Left forelimb (tissue), 1 donor: ENCODE measurements around the gene SAXO1.
"Not testable (repeated sequence)": the region's sequence is repeated elsewhere in the genome, so short reads cannot be mapped to it uniquely, and the experiment has no call there.

Experiments used
- DNase-seq: peaks from one replicate; pipeline ENCODE4 v3.0.0-alpha.2; 2018; ENCODE audit warnings: low spot score

The SAXO1 gene

DNA sequence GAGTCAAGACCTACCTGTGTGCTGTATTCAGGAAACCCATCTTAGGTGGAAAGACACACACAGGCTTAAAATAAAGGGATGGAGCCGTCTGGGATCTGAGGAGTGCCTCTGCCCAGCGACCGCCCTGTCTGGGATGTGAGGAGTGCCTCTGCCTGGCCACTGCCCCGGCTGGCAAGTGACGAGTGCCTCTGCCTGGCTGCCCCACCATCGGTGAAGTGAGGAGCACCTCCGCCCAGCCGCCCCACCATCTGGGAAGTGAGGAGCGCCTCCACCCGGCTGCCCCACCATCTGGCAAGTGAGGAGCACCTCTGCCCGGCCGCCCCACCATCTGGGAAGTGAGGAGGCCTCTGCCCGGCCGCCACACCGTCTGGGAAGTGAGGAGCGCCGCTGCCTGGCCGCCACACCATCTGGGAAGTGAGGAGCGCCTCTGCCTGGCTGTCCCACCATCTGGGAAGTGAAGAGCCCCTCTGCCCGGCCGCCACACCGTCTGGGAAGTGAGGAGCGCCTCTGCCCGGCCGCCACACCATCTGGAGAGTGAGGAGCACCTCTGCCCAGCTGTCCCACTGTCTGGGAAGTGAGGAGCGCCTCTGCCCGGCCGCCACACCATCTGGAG lies 33.7 kb downstream of the SAXO1 start:
- no peak for DNase-seq

DNA sequence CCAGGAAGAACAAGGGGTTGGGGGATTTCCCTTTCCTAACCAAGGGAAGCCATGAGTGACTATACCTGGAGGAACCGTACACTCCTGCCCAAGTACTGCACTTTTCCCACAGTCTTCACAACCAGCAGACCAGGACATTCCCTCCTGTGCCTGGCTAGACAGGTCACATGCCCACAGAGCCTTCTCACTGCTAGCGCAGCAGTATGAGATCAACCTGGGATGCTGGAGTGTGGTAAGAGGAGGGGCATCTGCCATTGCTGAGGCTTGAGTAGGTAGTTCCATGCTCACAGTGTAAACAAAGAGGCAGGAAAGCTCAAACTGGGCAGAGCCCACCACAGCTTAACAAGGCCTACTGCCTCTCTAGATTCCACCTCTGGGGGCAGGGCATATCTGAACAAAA lies 35.9 kb downstream of the SAXO1 start:
- DNase-seq = no peak

DNA sequence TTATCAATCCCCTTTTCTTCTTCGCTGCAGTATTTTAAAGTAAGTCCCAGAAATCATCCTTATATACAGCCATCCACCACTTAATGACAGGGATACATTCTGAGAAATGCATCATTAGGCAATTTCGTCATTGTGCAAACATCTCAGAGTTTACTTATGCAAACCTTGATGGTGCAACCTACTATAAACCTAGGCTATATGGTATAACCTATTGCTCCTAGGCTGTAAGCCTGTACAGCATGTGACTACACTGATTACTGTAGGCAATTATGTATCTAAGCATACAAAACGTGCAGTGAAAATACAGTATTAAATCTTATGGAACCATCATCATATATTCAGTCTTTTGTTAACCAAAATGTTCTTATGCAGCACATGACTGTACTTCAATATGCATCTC lies 36.8 kb downstream of the SAXO1 start:
- DNase-seq = no peak

DNA sequence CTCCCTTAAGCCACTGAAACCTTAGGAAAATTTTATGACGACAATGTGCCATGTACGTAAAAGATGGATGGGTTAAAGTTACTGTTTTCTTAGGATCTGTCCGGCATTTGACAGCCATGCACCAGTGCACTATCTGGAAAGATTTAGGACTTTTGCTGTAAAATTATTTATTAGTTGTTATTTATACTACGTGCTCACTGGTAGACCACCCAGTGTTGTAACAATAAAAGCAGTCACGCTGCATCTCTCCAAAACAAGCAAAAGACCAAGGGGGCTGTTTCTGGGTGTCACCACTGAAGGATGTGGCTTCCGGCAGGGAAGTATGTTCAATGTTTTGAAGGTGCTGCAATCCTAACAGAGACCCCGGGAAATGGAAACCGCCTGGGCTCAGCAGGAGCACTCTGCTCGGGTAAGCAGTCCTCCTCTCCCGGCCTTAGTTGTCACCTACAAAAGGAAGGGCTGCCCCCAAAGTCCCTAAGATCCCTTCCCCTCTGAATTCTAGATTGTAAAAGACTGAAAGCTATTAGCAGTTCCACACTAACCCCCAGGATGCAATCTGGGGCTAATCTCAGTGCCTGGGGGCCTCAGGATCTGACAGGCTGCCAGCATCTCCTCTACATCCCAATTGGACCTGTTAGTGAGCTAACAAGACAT lies 38.6 kb downstream of the SAXO1 start:
- no peak for DNase-seq

DNA sequence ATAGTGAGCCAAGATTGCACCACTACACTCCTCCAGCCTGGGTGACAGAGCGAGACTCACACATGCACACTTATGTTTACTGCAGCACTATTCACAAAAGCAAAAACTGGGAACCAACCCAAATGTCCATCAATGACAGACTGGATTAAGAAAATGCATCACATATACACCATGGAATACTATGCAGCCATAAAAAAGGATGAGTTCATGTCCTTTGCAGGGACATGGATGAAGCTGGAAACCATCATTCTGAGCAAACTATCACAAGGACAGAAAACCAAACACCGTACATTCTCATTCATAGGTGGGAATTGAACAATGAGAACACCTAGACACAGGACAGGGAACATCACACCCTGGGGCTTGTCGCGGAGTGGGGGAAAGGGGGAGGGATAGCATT lies 41.8 kb downstream of the SAXO1 start:
- not testable (repeated sequence) for DNase-seq

DNA sequence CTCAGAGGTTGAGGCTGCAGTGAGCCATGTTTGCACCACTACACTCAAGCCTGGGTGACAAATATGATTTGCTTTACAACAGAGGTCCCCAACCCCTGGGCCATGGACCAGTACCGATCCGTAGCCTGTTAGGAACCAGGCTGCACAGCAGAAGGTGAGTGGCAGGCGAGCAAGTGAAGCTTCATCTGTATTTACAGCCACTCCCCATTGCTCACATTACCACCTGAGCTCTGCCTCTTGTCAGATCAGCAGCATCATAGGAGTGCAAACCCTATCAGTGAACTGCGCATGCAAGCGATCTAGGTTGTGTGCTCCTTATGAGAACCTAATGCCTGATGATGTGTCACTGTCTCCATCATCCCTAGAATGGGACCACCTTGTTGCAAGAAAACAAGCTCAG lies 42.5 kb downstream of the SAXO1 start:
- no peak for DNase-seq

DNA sequence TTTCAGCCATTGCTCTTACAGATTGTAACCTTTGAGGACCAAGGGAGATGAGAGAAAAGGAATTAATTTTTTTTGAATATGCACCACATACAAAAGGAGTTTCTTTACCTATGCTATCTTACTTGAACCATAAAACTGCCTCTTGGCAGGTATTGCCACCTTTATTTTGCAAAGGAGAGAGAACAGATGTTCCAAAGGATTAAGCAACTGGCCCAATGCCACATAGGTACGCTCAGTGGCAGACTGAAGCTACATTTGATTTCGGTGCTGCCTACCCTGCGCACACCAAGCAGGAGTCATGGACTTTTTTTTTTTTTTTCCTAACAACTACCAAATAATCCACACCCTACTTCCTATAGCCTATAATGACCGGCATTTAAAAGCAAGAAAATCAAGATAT lies 43.1 kb downstream of the SAXO1 start:
- no peak for DNase-seq

DNA sequence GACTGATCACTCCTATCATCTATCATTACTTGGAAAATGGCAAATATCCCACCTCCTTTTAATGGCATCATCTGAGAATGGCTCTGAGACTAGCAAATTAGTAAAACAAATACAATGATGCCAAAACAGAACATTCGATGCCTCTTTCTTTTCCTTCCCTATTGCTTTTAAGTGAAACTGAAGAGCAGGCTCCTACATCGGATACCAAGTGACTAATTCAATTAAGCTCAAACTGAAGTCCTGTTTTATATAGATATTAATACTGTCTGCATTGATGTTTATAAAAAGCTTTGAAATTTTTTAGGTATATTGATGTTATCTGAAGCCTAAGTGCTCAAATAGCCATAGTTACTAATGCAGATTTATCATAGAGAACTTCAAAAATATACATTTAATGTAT lies 43.9 kb downstream of the SAXO1 start:
- DNase-seq = no peak

DNA sequence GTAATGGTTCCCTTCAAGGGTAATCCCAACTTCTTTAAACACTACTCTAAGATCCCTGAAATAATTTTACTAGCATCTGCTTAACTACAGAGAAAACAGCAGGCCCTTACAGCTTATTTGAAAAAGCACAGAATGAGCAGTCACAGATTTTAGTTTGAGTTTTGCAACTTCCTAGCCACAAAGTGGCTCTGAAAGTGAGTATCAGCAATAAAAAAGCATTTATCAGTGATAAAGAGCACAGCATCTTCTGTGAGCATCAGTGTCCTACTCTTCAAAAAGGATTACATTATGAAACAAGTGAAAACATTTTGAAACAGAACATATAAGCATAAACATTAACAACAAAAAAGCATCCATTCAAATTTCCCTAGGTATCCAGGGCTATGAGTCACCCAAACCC lies 45.0 kb downstream of the SAXO1 start:
- no peak for DNase-seq

DNA sequence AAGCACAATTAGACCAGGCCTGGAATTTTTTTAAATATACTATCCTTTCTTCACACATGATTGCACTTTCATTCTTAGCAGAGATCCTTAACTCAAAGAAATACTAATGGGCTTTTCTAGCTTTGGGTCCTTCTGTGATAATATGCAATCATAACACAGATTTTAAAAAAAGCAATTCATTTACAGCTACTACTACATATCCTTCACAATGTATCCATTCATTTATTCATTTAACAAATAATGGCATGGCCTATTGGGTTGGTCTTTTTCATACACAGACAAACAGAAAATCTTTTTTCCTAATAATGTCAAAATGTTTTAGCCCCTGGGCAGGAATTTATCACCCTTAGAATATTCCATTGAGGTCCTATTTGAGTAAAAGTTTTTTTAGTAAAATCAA lies 47.0 kb downstream of the SAXO1 start:
- no peak for DNase-seq

DNA sequence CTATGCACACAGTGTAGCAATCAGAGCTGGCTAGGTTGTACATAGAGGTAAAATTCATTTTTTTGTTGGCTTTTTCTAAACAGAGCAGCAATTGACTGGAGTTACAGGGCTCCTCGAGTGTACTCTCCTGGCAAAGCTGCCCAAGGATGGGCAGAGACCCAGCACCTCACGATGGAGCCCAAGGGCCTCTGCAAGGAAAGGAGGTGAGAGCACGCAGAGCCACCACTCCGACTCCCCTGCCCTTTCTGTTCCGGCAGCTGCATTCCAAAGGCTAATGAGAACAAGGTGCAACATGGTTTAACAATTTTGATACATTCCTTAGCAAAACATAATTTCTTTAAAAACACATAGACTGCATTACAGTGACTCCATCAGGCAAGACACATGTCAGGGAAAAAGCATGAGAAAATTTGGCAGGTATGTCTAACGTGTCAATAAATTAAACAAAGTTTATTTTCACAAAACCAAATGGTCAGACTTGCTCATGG lies 47.5 kb downstream of the SAXO1 start:
- DNase-seq = no peak

DNA sequence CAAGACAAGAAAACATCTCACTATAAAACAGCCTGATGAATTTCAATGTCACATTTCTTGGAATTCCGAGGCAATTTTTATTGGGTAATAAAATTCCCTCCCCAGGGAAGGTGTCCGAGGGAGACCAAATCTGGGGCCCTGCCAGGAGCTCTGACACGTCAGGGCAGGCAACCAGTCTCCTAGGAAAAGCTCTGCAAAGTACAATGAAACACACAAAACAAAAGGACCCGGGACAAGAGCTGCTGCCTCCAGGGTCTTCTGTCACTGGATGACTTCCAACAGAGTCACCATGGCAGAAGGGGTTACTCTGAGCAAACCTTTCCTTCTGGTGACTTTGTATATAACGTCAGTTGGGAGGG lies 50.8 kb downstream of the SAXO1 start:
- no peak for DNase-seq

DNA sequence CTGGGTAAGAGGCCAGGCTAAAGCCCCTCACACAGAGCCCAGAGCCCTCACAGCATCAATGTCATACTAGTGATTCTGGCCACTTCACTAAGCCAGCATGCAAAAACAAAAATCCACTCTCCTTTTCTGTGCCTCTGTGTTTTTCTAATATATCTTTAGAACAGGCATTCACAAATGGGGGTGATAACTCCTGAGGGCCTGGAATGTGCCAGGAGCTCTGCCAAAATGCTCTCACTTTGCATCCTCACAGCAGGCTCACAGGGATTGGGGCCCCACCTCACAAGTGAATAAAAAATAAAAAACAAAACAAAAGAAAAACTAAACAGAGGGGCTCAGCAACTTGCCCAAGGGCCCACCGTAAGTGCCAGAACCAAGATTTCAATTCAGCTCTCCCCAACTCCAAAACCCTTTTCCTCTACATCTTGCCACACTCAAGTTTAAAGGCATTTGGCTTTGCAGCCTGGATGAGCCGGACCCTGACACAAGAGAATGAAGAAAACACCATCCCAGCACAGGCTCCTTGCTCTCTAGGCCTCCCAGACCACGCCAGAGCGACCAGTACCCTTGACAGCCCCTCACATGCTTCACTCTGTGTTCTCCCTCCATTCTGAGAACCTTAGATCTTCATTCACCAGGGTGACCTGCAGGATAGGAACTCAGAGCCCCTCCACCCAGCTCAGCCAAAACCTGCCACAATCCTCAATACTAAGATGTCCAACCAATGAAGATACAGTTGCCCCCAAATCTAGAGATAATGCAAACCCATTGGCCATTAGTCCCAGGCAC lies 51.3 kb downstream of the SAXO1 start:
- DNase-seq = no peak

DNA sequence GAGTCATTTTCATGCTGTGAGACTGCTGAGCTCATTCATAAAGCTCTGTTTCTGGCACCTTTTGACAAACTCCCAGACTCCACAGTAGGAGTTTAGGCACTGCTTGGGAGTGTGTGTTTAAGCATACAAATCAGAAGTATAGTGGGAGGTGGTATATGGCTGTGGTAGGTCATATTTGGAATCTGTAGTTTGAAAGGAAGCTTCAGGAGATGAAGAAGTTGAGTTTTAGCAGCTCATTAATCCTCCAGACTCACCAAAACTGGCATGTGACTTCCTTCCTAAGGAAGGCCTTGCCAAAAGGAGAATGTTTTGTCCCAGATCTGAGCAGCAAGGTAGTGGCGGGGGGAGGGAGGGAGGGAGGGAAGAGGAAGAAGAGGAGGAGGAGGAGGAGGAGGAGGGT lies 52.8 kb downstream of the SAXO1 start:
- DNase-seq = no peak

DNA sequence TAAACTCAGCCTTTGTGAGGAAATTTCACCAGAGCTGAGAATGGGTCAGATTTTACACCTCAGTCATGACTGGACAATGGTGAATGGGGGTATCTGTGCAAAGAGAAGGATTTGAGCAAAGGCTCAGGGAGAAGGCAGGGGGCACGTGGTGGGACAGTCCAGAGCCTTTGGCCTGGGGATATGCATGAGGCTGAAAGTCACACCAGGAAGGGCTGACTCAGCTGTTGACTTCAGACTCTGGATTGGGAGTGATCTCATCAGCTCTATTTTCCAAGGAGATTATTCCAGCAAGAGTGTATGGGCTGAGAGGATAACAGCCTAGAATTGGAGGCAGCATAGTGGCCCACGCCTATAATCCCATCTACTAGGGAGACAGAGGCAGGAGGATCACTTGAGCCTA lies 53.6 kb downstream of the SAXO1 start:
- DNase-seq = no peak

DNA sequence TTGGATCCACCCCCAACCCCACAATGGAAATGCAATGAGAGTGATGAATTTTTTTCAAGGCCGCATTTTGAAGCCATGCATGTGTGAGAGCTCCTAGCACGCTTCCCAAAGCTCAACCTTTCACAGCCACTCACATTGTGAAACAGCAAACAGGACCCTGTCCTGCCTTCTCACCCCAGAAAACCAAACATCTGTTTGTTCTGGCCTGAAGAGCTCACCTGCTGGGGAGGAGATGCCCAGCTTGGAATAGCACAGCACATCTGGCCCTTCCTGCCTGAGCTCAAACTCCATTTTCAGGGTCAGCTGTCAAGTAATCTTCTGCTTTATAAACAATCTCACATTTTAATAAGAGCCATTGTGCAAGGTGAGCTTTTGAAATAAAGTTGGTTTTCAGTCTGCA lies 54.8 kb downstream of the SAXO1 start:
- no peak for DNase-seq

DNA sequence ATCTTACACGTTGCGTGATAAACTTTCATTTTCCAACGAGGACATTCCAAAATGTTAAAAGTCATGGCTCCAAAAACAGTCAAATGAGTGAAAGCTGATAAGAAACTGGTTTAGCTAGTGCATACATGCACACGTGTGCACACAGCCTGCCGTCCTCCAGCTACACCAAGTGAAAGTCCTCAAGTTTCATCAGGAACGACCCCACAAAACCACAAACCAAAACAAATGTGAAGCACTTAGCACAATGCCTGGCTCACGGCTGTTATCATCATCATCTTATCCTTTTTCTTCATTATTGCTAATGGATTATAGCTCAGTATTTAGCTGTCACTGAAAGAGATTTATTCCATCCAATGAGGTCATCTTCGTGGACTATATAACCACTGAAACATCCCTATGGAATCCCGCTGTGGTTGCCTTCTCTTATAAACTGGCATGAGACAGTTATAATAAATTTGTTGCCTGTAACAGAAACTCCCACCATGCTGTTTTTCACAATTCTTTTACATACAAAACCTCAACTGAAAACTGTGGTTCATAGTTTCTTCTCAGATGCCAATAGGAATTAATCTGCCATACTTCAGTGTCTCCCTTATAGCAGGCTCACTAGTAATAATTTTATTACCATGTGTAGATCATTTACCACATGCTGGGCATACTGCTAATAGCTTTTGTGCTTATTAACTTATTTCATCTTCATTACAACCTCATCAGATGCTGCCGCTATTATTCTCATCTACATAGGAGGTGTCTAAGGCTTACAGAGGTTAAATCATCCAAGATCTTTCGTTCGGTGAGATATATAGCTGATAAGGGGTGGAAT lies 56.1 kb downstream of the SAXO1 start:
- no peak for DNase-seq

DNA sequence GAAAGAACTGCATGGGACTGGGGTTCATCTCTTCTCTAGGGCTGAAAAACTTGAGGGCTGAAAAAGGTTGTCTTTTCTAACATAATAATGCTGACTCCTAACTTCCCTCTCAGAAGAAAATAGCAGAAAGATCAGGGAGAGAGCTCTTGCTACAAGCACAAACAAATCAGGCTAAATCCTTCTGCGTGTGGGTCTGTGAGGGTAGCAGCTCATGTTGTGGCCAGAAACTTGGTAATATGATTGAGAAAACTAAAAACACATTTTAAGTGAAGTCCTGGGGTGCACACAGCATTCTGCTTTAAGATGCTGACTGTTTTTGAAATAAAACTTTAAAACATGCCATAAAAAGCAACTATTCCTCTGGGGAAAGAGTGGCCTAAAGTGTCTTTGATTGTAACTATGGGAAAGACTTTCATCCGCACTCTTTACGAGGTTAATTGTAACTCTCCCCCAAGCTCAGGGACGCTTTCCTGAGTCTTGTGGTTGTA lies 56.7 kb downstream of the SAXO1 start:
- no peak for DNase-seq

DNA sequence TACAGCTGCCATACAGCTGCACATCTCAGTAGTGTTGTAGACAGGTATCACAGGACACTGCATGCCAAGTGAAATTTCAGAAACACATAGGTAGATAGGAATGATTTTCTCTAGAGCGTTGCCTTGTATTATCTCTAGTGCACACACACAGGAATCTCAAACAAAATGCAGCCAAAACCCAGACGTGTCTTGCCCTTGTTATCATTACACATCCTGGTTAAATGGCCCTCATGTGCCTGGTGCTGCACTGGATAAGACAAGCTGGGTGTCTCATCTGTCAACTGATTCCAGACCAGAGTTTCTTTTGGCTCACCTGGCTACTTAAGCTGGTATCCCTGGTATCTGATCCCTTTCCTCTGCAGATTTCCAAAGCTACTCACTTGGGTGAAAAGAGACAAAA lies 59.7 kb downstream of the SAXO1 start:
- no peak for DNase-seq

DNA sequence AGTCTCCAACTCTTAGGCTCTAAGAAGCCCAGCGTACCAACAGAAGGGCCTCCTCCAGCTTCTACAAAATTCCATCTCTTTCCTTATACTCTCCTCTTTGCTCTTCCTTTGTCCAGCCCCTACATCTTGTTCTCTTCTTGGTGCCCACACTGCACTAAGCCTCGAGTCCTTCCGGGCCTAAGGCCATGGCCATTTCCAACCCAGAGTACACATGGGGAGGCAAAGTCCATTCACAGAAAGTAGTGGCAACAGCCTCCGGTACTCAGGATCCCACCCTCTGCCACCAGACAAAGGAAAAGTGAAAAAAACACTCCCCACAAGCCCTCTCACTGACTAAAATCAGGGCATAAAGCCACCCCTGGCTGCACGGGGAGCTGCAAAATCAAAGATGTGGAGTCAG lies 60.3 kb downstream of the SAXO1 start:
- no peak for DNase-seq

DNA sequence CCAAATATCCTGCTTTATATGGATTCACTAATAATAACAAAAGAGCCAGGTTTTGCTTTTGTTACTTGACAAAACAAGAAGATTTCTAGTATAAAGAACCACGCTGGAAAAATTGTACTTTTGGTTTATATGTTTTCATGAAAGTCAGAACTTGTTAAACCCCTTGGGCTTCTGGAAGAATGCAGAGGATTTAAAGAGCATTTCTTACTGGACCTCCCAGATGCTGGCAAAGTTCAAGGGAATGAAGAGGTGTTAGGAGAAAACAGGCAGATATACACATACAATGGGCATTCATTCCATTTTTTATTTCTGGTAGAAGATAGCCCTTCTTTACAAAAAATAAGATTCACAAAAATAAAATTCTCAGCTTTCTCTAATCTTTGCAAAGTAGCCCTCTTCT lies 61.1 kb downstream of the SAXO1 start:
- no peak for DNase-seq

DNA sequence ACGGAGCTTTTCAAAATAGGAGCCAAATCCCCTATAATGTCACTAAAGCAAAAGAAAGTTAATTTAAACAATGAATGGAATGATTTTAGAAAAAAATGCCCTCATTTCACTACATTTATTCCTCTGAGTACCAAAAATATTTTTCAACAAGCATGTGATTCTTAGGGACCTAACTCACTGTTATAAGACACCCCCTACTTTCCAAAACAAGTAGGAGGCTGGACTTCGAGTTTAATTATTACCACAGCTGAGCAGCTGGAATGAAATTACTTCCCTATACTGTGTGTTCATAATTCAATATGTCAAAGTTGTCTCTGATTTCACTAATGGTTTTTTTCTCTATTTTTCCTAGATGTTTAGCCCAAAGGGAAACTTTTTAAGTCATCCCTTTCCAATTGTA lies 61.6 kb downstream of the SAXO1 start:
- DNase-seq = no peak
